Fibroblast of the aortic adventitia (primary cell): ENCODE measurements around the gene SAPCD2. TPM values are rescaled to one million over a fixed set of nuclear protein-coding genes. Genes with fewer than 3 reads are reported as not detected.
A peak's percentile ranks its signal among the peaks of the same experiment; 100 is the strongest.
"Not testable (repeated sequence)": the region's sequence is repeated elsewhere in the genome, so short reads cannot be mapped to it uniquely, and the experiment has no call there.

ENCODE experiments used
- DNase-seq: peaks from one replicate; pipeline ENCODE4 v3.0.0-alpha.2; 2010; ENCODE audit warnings: low read depth
- H3K4me3 ChIP-seq: 2 replicates; pipeline ENCODE4 v1.5.1; 2011; ENCODE audit warnings: low read depth, mild to moderate bottlenecking, control low read depth, low read length, moderate library complexity
- total RNA-seq: library from RNA; depleted of rRNA; stranded (reverse); fragments of >200 nt; gene quantifications from 2 replicates; pipeline ENCODE4 v1.2.3, GENCODE V29; 2012; ENCODE audit warnings: low replicate concordance
- TF ChIP-seq, protein P1 (sequence below): IDR thresholded peaks from 2 replicates; pipeline ENCODE4 v1.5.1; 2011; ENCODE audit warnings: mild to moderate bottlenecking, low read length, control low read depth, inconsistent platforms; ENCODE audit not compliant: insufficient read depth

The SAPCD2 gene
- total RNA-seq, 1 donor = 1.5 TPM

DNA sequence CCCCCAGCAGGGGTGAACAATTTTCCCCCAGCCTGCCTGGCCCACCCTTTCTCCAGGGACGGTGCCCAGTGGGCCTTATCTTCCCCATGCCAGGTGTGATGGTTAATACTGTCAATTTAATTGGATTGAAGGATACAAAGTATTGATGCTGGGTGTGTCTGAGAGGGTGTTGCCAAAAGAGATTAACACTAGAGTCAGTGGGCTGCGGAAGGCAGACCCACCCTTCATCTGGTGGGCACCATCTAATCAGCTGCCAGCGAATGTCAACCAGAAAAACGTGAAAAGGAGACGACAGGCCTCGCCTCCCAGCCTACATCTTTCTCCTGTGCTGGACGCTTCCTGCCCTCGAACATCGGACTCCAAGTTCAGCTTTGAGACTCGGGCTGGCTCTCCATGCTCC lies 32.9 kb downstream of the SAPCD2 start:
- TF ChIP-seq, protein P1, sequence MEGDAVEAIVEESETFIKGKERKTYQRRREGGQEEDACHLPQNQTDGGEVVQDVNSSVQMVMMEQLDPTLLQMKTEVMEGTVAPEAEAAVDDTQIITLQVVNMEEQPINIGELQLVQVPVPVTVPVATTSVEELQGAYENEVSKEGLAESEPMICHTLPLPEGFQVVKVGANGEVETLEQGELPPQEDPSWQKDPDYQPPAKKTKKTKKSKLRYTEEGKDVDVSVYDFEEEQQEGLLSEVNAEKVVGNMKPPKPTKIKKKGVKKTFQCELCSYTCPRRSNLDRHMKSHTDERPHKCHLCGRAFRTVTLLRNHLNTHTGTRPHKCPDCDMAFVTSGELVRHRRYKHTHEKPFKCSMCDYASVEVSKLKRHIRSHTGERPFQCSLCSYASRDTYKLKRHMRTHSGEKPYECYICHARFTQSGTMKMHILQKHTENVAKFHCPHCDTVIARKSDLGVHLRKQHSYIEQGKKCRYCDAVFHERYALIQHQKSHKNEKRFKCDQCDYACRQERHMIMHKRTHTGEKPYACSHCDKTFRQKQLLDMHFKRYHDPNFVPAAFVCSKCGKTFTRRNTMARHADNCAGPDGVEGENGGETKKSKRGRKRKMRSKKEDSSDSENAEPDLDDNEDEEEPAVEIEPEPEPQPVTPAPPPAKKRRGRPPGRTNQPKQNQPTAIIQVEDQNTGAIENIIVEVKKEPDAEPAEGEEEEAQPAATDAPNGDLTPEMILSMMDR = no peak
- DNase-seq = no peak
- no peak overlapping the region for H3K4me3 ChIP-seq

GRCh38 chr9:137037035-137037434 lies 33.3 kb downstream of the SAPCD2 start:
- DNase-seq = no peak
- TF ChIP-seq, protein P1 = no peak
- no peak overlapping the region for H3K4me3 ChIP-seq

DNA sequence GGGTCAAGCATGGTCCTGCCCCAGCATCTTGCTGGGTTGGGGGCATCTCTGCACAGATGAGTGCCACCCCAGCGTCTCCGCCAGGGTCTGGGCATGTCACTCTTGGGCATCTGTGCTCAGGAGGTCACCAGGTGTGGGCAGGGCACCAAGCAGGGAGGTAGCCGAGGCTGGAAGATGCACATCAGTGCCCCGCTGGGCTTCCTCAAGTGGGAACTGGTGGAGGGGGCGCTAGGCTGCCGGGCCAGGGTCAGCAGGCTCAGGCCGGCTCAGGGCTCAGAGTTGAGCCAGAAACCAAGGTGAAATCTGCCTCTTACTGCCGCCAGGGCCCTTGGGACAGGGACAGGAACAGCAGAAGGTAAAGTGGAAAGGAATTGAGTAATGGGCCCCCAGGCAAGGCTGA lies 34.4 kb downstream of the SAPCD2 start:
- H3K4me3 ChIP-seq = no peak overlapping the region
- no peak for DNase-seq
- TF ChIP-seq, protein P1 = no peak

- TF ChIP-seq, protein P1 = no peak
- DNase-seq = no peak
- H3K4me3 ChIP-seq = no peak overlapping the region
Measured at GRCh38 chr9:137035507-137035834, 34.9 kb downstream of the SAPCD2 start.

GRCh38 chr9:137034709-137035506 lies 35.4 kb downstream of the SAPCD2 start:
- DNase-seq = peak; percentile 85
- no peak overlapping the region for H3K4me3 ChIP-seq

DNA sequence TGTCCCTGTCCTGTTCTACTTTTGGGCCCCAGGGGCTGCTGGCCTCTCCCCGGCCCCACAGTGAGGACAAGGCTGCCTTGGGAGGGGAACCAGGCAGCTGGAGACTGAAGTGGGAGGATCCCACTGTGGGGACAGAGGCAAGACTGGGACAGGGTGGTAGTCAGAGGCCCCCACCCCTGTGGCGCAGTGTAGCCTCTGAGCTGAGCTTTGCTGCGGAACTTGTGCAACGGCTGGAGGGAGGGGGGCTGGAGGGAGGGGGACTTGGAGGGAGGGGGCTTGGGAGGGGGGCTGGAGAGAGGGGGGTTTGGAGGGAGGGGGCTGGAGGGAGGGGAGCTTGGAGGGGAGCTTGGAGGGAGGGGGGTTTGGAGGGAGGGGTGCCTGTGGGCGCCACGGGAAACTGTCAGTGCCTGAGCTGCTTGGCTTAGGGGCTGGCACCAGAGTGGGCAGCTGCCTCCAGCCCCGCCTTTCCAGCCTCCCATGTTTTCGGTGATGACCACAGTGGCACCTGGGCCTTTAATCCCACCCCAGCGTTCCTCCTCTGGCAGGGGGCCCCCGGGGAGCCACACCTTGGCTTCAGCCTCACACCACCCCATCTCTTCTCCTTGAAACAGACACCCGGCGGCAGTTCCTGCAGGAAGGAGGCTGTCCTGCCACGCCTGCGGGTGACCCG lies 36.2 kb downstream of the SAPCD2 start:
- no peak overlapping the region for H3K4me3 ChIP-seq
- TF ChIP-seq, protein P1 = no peak
- no peak for DNase-seq

More at GRCh38 chr9:137034709-137035506, 35.4 kb downstream of the SAPCD2 start:
- TF ChIP-seq, protein P1 = peak; percentile 93

DNA sequence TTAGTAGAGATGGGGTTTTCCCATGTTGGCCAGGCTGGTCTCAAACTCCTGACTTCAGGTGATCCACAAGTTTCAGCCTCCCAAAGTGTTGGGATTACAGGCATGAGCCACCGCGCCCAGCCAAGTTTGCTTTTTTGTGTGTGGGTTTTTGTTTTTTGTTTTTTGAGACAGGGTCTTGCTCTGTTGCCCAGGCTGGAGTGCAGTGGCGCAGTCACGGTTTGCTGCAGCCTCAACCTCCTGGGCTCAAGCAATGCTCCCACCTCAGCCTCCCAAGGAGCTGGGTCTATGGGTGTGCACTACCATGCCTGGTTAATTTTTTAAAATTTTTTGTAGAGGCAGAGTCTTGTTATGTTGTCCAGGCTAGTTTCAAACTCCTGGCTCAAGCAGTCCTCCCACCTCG lies 36.9 kb downstream of the SAPCD2 start:
- H3K4me3 ChIP-seq, DNase-seq: not testable (repeated sequence)
